HL-60/S4 treated with retinoic acid at 250 ng/mL for 4 days and 3 days (cell line): ENCODE results near the gene CHSY3.
"Not testable (repeated sequence)": the region's sequence is repeated elsewhere in the genome, so short reads cannot be mapped to it uniquely, and the experiment has no call there.

Experiments used
- in situ Hi-C: fragments of 300-500 bp; cut with MboI; formaldehyde crosslinking; loops from 2 replicates; pipeline ENCODE4 v1.7.0; 2022; ENCODE audit warnings: low sequenced_read_pairs

Gene CHSY3

GRCh38 chr5:130141659-130142320, 237.5 kb downstream of the CHSY3 start:
- in situ Hi-C loops, result no loop called here

GRCh38 chr5:130151239-130151638, 247.0 kb downstream of the CHSY3 start:
- in situ Hi-C loops, result no loop called here

GRCh38 chr5:130155345-130156011, 251.2 kb downstream of the CHSY3 start:
- in situ Hi-C loops, result no loop called here

DNA sequence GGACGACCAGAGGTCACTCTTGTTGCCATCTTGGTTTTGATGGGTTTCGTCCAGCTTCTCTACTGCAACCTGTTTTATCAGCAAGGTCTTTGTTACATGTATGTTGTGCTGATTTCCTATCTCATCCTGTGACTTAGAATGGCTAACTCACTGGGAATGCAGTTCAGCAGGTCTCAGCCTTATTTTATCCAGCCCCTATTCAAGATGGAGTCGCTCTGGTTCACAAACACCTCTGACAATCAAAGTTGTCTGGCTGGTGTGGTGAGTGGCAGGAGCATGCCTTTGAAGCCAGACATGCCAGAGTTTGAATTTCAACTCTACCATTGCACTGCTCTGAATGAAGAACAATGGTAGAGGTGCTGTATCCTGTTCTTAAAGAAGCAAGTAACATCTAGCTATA, 253.8 kb downstream of the CHSY3 start:
- in situ Hi-C loops, result no loop called here

GRCh38 chr5:130159968-130160367, 255.7 kb downstream of the CHSY3 start:
- in situ Hi-C loops, result no loop called here

DNA sequence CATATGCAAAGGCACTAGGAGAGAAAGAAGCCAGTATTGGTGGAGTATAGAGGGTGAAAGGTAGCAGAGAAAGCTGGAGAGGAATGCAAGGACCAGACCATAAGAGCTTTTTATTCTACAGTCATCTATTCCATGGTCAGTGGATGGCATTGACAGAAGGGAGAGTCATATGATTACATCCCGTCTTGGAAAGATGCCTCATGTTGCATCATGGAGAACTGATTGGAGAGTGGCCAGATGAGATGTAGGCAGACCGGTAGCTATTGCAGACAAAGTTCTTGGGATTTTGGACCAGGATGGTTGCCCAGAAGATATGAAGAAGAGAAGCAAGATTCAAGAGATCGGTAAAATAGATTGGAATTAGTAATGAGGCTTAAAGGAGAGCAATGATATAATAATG, 260.7 kb downstream of the CHSY3 start:
- in situ Hi-C loops, result no loop called here

- in situ Hi-C loops, result no loop called here
Measured at GRCh38 chr5:130166839-130167490, 262.7 kb downstream of the CHSY3 start.

- in situ Hi-C loops, result no loop called here
Measured at GRCh38 chr5:130168211-130168610, 263.9 kb downstream of the CHSY3 start.

DNA sequence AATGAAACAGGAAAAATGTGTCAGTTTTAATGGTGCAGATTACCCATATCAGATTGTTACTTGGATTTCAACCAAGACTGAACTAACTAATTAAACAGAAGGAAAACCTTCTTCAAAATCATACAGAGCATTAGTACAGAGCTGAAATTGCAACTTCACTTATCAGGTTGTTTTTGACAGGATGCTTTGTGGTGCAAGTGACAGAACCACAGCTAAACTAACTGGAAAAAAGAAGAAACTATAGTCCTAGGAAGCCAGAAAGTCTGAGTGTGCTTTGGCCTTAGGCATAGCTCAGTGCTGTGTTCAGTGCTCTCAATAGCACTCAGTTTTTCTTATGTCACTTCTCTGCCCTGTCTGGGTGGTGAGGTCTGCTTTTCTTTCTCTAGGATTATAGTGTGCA, 267.4 kb downstream of the CHSY3 start:
- in situ Hi-C loops, result no loop called here

DNA sequence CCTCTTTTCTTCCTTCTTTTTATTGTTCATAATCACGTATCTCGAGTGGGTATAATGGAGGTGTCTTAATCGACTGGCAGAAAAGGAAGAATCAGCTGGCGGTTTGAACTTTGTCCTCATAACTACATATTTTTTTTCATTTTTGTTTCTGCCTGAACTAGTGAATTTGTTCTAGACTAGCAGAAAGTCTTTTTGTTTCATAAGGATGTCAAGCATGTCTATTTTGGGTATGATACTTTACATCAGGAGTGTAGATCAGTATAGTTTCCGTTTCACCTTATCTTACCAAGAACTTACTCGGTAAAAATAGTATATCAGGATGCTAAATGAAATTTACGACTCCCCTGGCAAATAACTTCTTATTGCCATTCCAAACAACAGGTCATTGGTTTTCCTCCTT, 278.9 kb downstream of the CHSY3 start:
- in situ Hi-C loops, result no loop called here

GRCh38 chr5:130189961-130190360, 285.7 kb downstream of the CHSY3 start:
- in situ Hi-C loops, result no loop called here

DNA sequence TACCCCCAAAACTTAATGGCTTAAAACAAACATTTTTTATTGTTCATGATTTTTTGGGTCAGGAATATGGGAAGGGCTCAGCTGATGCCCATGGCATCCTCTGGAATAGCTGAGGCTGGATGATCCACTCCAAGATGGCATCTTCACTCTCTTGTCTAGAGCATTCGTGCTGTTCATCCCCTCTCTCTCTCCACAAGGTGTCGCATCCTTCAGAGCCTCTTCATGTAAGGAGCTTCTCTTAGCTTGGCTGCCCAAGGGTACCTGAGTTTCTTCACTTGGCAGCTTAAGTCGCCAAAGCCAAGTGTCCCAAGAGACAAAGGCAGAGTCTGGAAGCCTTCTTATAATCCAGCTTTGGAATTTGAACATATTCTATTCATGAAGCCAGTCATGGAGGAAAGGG, 294.7 kb downstream of the CHSY3 start:
- in situ Hi-C loops, result no loop called here

GRCh38 chr5:130206686-130207085, 302.4 kb downstream of the CHSY3 start:
- in situ Hi-C loops, result no loop called here

- in situ Hi-C loops, result no loop called here
Measured at GRCh38 chr5:130213607-130214006, 309.3 kb downstream of the CHSY3 start.

DNA sequence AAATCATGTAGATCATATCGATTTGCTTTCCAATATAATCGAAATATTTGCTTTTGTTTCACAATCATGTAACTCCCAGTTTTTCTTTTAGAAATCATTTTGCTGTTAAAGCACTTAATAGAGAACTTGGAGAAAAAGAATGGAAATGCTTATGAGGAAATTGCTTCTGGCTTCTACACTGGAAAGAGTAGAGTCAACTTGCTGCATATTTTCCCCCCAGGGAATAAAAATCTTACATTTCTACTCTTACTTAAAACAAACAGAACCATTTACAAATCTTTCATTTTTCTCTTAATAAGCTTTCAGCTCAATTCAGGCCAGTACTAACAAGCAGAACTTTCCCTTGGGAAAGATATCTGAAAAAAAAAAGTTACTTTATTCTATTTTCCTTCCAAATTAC, 312.0 kb downstream of the CHSY3 start:
- in situ Hi-C loops, result no loop called here

GRCh38 chr5:130222573-130222972, 318.3 kb downstream of the CHSY3 start:
- in situ Hi-C loops, result no loop called here

DNA sequence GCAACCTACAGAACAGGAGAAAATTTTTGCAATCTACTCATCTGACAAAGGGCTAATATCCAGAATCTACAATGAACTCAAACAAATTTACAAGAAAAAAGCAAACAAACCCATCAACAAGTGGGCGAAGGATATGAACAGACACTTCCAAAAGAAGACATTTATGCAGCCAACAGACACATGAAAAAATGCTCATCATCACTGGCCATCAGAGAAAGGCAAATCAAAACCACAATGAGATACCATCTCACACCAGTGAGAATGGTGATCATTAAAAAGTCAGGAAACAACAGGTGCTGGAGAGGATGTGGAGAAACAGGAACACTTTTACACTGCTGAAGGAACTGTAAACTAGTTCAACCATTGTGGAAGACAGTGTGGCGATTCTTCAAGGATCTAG, 322.3 kb downstream of the CHSY3 start:
- in situ Hi-C loops, result not testable (repeated sequence)

DNA sequence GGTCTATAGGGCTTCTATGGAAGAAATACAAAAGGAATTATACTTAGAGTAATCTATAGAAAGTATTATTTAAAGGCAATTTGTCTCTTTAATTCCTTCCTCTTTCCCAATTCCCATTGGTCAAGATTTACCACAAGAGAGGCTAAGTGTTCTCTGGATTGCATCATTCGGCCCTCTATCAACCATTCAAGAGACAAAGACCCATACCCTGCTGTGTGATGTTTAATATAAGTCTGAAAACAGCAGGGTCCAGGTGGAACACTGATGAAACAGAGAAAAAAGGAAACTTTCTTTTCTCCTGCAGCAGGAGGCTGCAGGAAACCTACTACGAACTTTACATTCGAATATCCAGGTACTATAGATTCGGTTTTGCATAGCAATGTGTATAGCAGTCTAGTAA, 323.4 kb downstream of the CHSY3 start:
- in situ Hi-C loops, result no loop called here

DNA sequence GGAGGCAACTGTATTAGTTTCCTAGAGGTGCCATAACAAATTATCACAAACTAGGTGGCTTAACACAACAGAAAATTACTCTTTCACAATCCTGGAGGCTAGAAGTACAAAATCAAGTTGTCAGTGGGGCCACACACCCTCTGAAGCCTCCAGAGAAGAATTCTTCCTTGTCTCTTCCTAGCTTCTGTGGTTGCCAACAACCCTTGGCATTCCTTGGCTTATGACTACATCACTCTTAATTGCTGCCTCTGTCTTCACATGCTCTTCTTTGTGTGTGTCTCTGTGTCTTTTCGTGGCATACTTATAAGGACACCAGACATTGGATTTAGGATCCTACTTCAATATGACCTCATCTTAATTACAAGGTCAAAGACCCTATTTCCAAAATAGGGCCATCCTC, 327.5 kb downstream of the CHSY3 start:
- in situ Hi-C loops, result no loop called here

GRCh38 chr5:130234816-130235215, 330.6 kb downstream of the CHSY3 start:
- in situ Hi-C loops, result no loop called here
